Central memory CD8-positive, alpha-beta T cell (primary cell): ENCODE measurements around the gene DOK1.
A peak's percentile ranks its signal among the peaks of the same experiment; 100 is the strongest.

Experiments used
- ATAC-seq: fragments of 150-1000 bp; cut with Tn5 transposase; replicated peaks from 2 replicates; pipeline ENCODE4 v1.10.0; 2022; ENCODE audit warnings: mild to moderate bottlenecking, moderate FRiP score, moderate number of reproducible peaks; ENCODE audit not compliant: poor library complexity, severe bottlenecking; ENCODE audit errors: extremely low read depth
- DNase-seq, 2 donors: peaks; one replicate each; pipeline ENCODE4 v3.0.0; 2021; ENCODE audit warnings: low spot score in 2 of 2
- H3K27ac Mint-ChIP-seq: one replicate; pipeline ENCODE4 v1.8.0; 2022; ENCODE audit warnings: low read depth, mild to moderate bottlenecking, moderate library complexity, mixed read lengths
- H3K27me3 Mint-ChIP-seq: one replicate; pipeline ENCODE4 v1.8.0; 2022; ENCODE audit warnings: mixed read lengths
- H3K36me3 Mint-ChIP-seq: one replicate; pipeline ENCODE4 v1.8.0; 2022; ENCODE audit warnings: mild to moderate bottlenecking, moderate library complexity, mixed read lengths; ENCODE audit not compliant: insufficient read depth
- H3K4me1 Mint-ChIP-seq: one replicate; pipeline ENCODE4 v1.8.0; 2022; ENCODE audit warnings: mixed read lengths
- H3K4me3 Mint-ChIP-seq: one replicate; pipeline ENCODE4 v1.8.0; 2022; ENCODE audit warnings: mild to moderate bottlenecking, moderate library complexity, mixed read lengths
- H3K9me3 Mint-ChIP-seq: one replicate; pipeline ENCODE4 v1.8.0; 2022; ENCODE audit warnings: mixed read lengths

Gene DOK1

DNA sequence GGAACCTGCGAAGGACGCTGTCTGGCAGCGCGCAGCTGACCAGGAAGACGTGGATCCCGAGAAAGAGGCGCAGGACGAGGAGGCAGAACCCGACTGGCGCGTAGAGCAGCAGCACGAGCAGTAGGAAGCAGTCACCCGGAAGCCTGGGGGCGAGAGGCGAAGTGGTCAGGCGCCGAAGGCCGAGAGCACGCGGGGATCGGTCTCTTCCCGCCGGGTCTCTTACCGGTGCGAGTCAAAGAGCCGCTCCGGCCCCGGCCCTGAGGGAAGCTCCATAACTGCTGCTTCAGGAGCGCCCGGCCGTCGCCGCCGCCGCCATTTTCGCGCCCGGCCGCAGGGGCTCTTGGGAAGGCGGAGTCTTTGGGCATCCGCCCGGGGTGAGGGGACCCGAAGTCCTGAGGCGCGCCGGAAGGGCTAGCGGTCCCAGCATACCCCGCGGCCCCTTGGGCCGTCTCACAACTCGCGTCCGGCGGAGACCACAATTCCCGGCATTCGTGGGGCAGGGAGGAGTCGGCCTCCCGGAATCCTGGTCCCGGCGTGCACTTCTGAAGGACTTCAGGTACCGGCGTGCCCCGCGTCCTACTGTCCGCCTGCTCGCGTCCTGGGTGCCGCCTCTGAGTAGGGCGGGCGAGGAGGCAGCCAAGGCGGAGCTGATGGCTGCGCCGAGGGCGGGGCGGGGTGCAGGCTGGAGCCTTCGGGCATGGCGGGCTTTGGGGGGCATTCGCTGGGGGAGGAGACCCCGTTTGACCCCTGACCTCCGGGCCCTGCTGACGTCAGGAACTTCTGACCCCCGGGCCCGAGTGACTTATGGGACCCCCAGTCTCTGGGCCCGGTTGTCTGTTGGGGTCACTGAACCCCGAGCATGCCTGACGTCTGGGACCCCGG, 24.9 kb upstream of the DOK1 start, which contains the start of the genes AUP1 and HTRA2:
AUP1 (minus strand) TSS at position 350 of the 882 bp plus-strand sequence; CDS start at position 273, 77 bp downstream.
HTRA2 (plus strand) TSS at position 577 of the 882 bp plus-strand sequence; CDS start at position 651, 74 bp downstream.
- DNase-seq (peak; percentile 73 to 76), ATAC-seq (peak; percentile 90)
- peaks cover 47% of the 10 kb centered on the region for H3K4me1 Mint-ChIP-seq
- H3K36me3 Mint-ChIP-seq = peaks cover 31% of the 10 kb centered on the region
- H3K9me3 Mint-ChIP-seq = no peaks in the 10 kb centered on the region
- H3K27ac Mint-ChIP-seq = peak within 1 kb of the TSS; percentile 93
- no peaks in the 10 kb centered on the region for H3K27me3 Mint-ChIP-seq
- H3K4me3 Mint-ChIP-seq = peak within 1 kb of the TSS; percentile 88

DNA sequence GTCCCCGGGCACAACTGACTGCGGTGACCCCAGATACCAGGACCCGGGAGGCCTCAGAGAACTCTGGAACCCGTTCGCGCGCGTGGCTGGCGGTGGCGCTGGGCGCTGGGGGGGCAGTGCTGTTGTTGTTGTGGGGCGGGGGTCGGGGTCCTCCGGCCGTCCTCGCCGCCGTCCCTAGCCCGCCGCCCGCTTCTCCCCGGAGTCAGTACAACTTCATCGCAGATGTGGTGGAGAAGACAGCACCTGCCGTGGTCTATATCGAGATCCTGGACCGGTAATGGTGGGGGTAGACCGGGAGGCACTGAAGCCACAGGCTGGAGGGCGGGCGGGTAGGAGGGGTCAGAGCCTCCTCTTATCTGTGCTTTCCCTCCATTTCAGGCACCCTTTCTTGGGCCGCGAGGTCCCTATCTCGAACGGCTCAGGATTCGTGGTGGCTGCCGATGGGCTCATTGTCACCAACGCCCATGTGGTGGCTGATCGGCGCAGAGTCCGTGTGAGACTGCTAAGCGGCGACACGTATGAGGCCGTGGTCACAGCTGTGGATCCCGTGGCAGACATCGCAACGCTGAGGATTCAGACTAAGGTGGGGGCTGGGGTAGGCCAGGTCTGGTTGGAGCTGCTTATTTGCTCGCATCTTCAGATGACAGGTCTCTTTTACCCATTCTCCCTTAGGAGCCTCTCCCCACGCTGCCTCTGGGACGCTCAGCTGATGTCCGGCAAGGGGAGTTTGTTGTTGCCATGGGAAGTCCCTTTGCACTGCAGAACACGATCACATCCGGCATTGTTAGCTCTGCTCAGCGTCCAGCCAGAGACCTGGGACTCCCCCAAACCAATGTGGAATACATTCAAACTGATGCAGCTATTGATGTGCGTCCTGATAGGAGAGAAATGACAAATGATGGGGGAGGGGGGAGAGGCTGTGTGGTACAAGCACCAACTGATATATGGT, 24.0 kb upstream of the DOK1 start:
- Mint-ChIP-seq H3K27ac (peak overlapping the region; percentile 93), H3K9me3 (no peaks in the 10 kb centered on the region), H3K4me3 (peak overlapping the region; percentile 88), H3K27me3 (no peaks in the 10 kb centered on the region), H3K4me1 (peaks cover 47% of the 10 kb centered on the region), H3K36me3 (peaks cover 31% of the 10 kb centered on the region)
- ATAC-seq (peak; percentile 66), DNase-seq (peak in 1 of 2 donors; percentile 72)

DNA sequence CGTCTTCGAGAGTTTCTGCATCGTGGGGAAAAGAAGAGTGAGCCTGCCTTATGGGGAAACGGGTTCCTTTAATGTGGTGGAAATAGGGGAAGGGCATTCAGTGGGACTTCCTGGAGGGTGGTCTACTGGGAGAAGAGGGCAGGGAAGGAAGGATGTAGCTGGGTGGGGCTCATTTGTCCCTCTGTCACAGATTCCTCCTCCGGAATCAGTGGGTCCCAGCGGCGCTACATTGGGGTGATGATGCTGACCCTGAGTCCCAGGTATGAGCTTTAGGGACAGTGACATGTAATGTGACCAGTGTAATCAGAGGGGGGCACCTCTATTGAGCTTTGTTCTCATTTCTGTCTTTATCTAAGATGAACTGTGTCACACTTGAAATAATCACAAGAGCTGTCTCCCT, 22.9 kb upstream of the DOK1 start:
- ATAC-seq (no peak), DNase-seq (no peak)
- peak overlapping the region; percentile 73 for H3K27ac Mint-ChIP-seq
- H3K4me3 Mint-ChIP-seq = peak overlapping the region; percentile 29
- H3K4me1 Mint-ChIP-seq = peaks cover 40% of the 10 kb centered on the region
- no peaks in the 10 kb centered on the region for H3K9me3 Mint-ChIP-seq
- no peaks in the 10 kb centered on the region for H3K27me3 Mint-ChIP-seq
- peaks cover 25% of the 10 kb centered on the region for H3K36me3 Mint-ChIP-seq

DNA sequence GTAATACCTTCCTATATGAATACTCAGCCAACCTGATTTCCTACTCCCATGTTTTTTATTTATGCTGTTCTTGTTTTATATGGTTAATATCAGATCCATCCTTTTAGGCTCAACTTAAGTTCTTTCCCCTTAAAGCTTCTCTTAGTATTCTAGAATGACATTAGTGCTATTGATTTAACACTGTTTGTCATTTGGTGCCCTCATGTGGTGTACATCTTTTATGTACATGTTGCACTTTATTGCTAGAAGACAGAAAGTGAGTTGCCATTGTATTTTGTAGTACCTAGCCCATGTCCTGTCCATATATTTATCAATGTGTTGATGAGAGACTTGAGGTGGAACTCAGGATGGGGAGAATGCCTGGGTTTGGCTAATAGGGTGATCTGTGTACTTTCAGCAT, 22.3 kb upstream of the DOK1 start:
- Mint-ChIP-seq H3K9me3 (no peaks in the 10 kb centered on the region), H3K36me3 (peaks cover 22% of the 10 kb centered on the region), H3K27me3 (peaks cover 4% of the 10 kb centered on the region), H3K4me3 (peak overlapping the region; percentile 29), H3K4me1 (peaks cover 38% of the 10 kb centered on the region), H3K27ac (peak overlapping the region; percentile 73)
- no peak for DNase-seq
- ATAC-seq = no peak

DNA sequence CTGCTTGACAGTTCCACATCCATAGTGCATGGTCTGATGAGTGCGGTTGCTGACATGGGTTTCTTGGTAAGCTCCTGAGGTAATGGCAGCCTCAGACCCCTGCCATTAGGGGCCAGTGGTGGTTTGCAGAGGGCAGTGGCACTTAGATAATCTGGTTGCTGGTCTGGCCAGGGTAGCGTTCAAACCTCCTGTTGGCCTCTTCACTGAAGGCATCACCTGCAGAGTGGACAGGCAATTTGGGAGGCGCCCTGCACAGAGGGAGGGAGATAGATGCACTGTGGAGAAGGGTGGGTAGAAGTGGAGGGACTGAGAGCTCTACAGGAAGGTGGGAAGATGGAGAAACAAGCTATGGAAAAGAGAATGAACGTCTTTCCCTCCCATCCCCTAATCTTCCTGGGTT, 21.1 kb upstream of the DOK1 start:
- no peak for DNase-seq
- Mint-ChIP-seq H3K4me3 (no peak overlapping the region), H3K9me3 (no peaks in the 10 kb centered on the region), H3K4me1 (peaks cover 31% of the 10 kb centered on the region), H3K36me3 (peaks cover 16% of the 10 kb centered on the region), H3K27ac (no peak overlapping the region), H3K27me3 (peaks cover 16% of the 10 kb centered on the region)
- no peak for ATAC-seq

DNA sequence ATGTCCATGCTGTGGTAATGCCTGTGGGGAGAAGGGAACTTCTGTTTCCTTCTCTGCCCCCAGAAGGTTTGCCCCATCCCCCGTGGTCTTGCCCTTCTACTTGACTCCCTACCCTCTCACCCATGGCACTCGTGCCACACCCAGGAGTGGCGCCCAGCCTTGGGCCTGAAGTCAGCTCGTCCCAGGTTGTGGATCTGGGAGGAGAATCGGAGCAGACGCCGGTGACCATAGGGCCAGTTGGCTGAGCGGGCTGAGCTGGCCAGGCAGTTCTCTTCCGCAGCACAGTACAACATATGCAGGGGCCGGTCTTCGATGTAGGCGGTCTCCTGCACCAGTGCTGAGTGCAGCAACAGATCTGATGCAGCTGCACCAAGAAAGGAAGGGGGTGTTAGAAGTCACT, 20.1 kb upstream of the DOK1 start:
- no peak for ATAC-seq
- no peak for DNase-seq
- Mint-ChIP-seq H3K4me3 (no peak overlapping the region), H3K27ac (no peak overlapping the region), H3K4me1 (peaks cover 24% of the 10 kb centered on the region), H3K9me3 (no peaks in the 10 kb centered on the region), H3K27me3 (peaks cover 26% of the 10 kb centered on the region), H3K36me3 (peaks cover 9% of the 10 kb centered on the region)

DNA sequence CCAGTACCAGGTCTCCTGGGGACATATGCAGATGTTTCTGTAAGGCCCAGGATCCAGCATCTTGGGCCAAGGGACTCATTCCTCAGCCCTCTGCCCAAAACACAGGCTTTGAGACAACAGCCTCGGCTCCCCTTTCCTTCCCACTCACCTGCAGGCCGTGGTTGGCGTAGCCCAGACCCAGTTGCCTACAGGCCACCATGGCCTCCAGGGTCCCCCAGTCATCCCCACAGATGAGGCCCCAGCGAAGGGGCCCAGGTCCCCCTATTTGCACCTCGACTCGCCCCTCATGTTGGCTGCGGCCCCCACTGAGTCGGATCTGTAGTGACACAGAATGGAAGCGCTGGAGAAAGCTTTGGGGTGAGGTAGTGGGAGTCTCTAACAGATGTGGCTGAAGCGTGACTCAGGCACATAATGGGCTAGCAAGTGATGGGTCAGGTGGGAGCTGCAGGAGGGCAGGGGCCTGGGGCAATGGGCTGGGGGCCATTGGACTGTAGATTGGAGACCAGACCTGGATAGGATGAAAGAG, 19.0 kb upstream of the DOK1 start:
- peaks cover 22% of the 10 kb centered on the region for H3K4me1 Mint-ChIP-seq
- no peak overlapping the region for H3K4me3 Mint-ChIP-seq
- peaks cover 3% of the 10 kb centered on the region for H3K36me3 Mint-ChIP-seq
- no peak overlapping the region for H3K27ac Mint-ChIP-seq
- H3K9me3 Mint-ChIP-seq = no peaks in the 10 kb centered on the region
- H3K27me3 Mint-ChIP-seq = peaks cover 32% of the 10 kb centered on the region
- DNase-seq (no peak), ATAC-seq (no peak)

DNA sequence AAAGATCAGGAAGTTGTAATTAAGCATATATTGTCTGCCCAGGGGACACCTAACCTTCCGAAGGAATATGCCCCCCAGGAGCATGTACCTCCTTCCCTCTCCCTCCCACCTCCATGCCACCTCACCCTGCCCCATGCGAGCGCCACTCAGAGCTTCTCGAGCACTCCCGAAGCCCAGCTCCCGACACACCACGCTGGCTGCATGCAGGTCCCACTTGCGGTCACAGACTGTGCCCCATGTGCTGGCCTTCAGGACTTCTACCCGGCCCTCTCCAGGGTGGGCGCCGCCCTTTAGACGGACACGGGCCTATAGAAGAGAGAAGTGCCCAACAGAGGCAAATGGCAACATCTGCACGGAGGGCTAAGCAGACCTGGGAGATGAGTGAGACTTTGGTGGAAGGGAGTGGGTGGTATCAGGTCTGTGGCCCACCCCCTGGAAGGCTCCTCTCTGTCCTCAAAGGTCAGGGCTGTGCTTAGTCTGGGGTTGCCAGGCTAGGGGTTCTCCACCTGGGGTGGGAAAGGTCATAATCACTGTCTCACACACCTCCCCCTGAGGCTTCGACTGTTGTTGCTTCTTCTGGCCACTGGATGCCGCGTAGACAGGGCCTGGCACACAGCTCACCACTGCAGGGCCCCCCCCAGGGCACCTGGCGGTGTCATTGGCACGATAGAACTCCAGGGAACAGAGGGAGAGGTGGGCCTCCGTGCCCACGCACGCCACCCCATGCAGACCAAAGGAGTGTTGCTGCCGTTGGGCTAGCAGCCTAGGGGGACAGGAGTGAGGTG, 18.2 kb upstream of the DOK1 start:
- DNase-seq (no peak), ATAC-seq (no peak)
- Mint-ChIP-seq H3K4me3 (no peak overlapping the region), H3K36me3 (peaks cover 3% of the 10 kb centered on the region), H3K27me3 (peaks cover 32% of the 10 kb centered on the region), H3K27ac (no peak overlapping the region), H3K4me1 (peaks cover 13% of the 10 kb centered on the region), H3K9me3 (no peaks in the 10 kb centered on the region)

DNA sequence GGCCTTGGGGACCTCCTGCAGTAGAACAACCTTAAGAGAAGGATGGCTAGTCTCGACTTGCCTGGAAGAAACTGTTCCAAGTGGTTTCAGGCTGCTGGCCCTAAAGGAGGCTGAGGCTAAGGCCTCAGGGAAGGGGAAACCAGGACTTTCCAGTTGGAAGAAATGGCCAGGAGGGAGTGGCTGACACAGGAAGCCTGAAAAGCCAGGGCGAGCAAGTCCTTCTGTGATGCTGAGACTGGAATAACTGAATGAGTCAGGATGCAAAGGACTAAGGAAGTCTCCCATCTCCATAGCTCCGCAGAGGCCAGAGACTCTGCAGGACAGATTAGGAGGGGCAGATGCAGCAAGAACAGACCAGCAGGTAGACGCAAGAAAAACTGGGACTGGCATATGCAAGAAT, 17.4 kb upstream of the DOK1 start:
- no peak for DNase-seq
- Mint-ChIP-seq H3K4me1 (peaks cover 5% of the 10 kb centered on the region), H3K36me3 (peaks cover 3% of the 10 kb centered on the region), H3K4me3 (no peak overlapping the region), H3K9me3 (no peaks in the 10 kb centered on the region), H3K27ac (no peak overlapping the region), H3K27me3 (peaks cover 35% of the 10 kb centered on the region)
- ATAC-seq = no peak

DNA sequence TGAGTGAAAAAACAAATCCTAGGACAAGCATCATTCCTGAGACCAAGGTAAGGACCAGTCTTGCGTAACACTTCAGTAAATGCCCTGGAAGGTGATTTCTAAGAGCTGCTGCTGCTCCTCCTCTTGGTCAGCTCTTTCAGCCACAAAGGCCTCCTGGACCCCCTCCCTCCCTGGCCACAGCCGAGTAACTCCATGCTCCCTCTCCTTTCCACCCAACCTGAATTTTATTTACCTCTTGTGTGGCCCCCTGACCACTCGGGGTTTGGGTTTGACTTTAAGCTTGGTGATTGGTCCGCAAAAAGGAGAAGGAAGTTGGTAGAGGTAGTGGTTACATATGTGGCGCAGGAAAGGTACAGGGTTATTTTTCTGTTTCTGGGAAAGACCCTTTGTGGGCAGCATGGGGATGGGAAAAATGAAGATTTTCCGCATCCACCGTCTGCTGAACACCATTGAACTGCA, 15.6 kb upstream of the DOK1 start:
- Mint-ChIP-seq H3K4me1 (no peaks in the 10 kb centered on the region), H3K27me3 (peaks cover 49% of the 10 kb centered on the region), H3K4me3 (no peak overlapping the region), H3K9me3 (no peaks in the 10 kb centered on the region), H3K27ac (no peak overlapping the region), H3K36me3 (peaks cover 1% of the 10 kb centered on the region)
- DNase-seq = no peak
- ATAC-seq = no peak

DNA sequence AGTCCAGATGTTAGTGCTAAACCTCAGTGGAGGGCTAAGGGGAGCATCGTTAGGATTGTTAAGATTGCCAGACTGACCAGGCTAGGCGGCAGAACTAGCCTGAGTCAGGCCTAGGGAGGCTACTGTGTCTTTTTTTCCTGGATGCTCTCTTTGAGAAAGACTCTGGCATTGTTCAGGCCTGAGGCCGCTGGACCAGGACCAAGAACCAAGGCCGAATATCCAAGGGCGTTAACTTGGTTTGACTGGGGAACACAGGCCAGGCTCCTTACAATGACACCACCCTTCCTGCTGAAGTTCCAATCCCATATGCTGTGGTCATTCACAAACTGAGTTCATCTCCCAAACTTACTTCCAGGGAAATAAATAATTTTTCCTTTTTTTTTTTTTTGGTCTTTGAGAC, 14.2 kb upstream of the DOK1 start:
- DNase-seq (no peak), ATAC-seq (no peak)
- no peaks in the 10 kb centered on the region for H3K9me3 Mint-ChIP-seq
- no peaks in the 10 kb centered on the region for H3K4me1 Mint-ChIP-seq
- H3K27me3 Mint-ChIP-seq = peaks cover 49% of the 10 kb centered on the region
- H3K4me3 Mint-ChIP-seq = no peak overlapping the region
- no peak overlapping the region for H3K27ac Mint-ChIP-seq
- peaks cover 1% of the 10 kb centered on the region for H3K36me3 Mint-ChIP-seq

DNA sequence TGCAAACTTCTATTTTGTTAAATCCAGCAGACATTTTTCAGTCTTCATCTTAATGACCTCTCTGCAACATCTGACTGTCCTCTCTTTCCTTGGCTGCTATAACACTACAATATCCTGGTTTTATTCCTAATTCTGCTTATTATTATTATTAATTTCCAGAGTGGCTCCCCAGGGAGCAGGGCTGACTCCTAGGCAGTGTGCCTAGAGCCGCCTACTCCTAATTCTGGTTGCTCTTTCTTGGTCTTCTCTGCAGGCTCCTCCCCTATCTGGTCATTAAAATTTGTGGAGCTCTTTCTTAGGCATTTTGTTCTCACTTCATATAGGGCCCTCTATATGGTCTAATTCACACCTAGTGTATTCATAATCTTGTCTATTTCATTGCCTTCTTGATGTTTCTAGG, 11.5 kb upstream of the DOK1 start:
- ATAC-seq = no peak
- Mint-ChIP-seq H3K36me3 (no peaks in the 10 kb centered on the region), H3K9me3 (no peaks in the 10 kb centered on the region), H3K27ac (no peak overlapping the region), H3K27me3 (peaks cover 50% of the 10 kb centered on the region), H3K4me3 (no peak overlapping the region), H3K4me1 (no peaks in the 10 kb centered on the region)
- DNase-seq = no peak
